Kidney epithelial cell (primary cell): ENCODE measurements around the gene LINC01488. TPM values are rescaled to one million over a fixed set of nuclear protein-coding genes. Genes with fewer than 3 reads are reported as not detected.

Experiments
- DNase-seq: peaks from one replicate; pipeline ENCODE4 v3.0.0-alpha.2; 2010; ENCODE audit warnings: low read depth
- H3K27me3 ChIP-seq: 2 replicates; pipeline ENCODE4 v1.6.0; 2011; ENCODE audit warnings: low read length; ENCODE audit not compliant: control insufficient read depth, insufficient read depth
- H3K36me3 ChIP-seq: 2 replicates; pipeline ENCODE4 v1.5.1; 2011; ENCODE audit warnings: low read length; ENCODE audit not compliant: control insufficient read depth, insufficient read depth
- H3K4me3 ChIP-seq: 2 replicates; pipeline ENCODE4 v1.5.1; 2011; ENCODE audit warnings: low read depth, mild to moderate bottlenecking, control low read depth, low read length
- total RNA-seq: library from RNA; depleted of rRNA; stranded (reverse); fragments of >200 nt; gene quantifications from 2 replicates; pipeline ENCODE4 v1.2.3, GENCODE V29; 2015
- TF ChIP-seq, protein P1 (sequence below): IDR thresholded peaks from 2 replicates; pipeline ENCODE4 v1.5.1; 2011; ENCODE audit warnings: mild to moderate bottlenecking, moderate library complexity, low read length, control low read depth, inconsistent platforms; ENCODE audit not compliant: insufficient read depth, poor library complexity, severe bottlenecking

LINC01488 gene
- total RNA-seq, 1 donor from 2014 or later = not detected

- no peak overlapping the region for H3K4me3 ChIP-seq
- DNase-seq = no peak
- H3K27me3 ChIP-seq = no peaks in the 10 kb centered on the region
- no peaks in the 10 kb centered on the region for H3K36me3 ChIP-seq
- TF ChIP-seq, protein P1, sequence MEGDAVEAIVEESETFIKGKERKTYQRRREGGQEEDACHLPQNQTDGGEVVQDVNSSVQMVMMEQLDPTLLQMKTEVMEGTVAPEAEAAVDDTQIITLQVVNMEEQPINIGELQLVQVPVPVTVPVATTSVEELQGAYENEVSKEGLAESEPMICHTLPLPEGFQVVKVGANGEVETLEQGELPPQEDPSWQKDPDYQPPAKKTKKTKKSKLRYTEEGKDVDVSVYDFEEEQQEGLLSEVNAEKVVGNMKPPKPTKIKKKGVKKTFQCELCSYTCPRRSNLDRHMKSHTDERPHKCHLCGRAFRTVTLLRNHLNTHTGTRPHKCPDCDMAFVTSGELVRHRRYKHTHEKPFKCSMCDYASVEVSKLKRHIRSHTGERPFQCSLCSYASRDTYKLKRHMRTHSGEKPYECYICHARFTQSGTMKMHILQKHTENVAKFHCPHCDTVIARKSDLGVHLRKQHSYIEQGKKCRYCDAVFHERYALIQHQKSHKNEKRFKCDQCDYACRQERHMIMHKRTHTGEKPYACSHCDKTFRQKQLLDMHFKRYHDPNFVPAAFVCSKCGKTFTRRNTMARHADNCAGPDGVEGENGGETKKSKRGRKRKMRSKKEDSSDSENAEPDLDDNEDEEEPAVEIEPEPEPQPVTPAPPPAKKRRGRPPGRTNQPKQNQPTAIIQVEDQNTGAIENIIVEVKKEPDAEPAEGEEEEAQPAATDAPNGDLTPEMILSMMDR = no peak
Measured at GRCh38 chr11:69460540-69461257, 20.8 kb upstream of the LINC01488 start.

GRCh38 chr11:69461272-69461962 is 20.0 kb upstream of the LINC01488 start:
- TF ChIP-seq, protein P1 = no peak
- no peaks in the 10 kb centered on the region for H3K36me3 ChIP-seq

GRCh38 chr11:69462106-69462951 is 19.1 kb upstream of the LINC01488 start:
- no peaks in the 10 kb centered on the region for H3K27me3 ChIP-seq
- DNase-seq = no peak
- TF ChIP-seq, protein P1 = no peak
- H3K36me3 ChIP-seq = no peaks in the 10 kb centered on the region
- no peak overlapping the region for H3K4me3 ChIP-seq

More at GRCh38 chr11:69461272-69461962, 20.0 kb upstream of the LINC01488 start:
- DNase-seq = no peak
- H3K4me3 ChIP-seq = no peak overlapping the region
- H3K27me3 ChIP-seq = no peaks in the 10 kb centered on the region

- TF ChIP-seq, protein P1 = no peak
- no peak overlapping the region for H3K4me3 ChIP-seq
- H3K36me3 ChIP-seq = no peaks in the 10 kb centered on the region
- no peaks in the 10 kb centered on the region for H3K27me3 ChIP-seq
- DNase-seq = no peak
Measured at GRCh38 chr11:69463181-69463994, 18.1 kb upstream of the LINC01488 start.
